GM12878 (cell line): ENCODE measurements around the gene RESP18. TPM values are rescaled to one million over a fixed set of nuclear protein-coding genes. Genes with fewer than 3 reads are reported as not detected.
A peak's percentile ranks its signal among the peaks of the same experiment; 100 is the strongest.

Experiments used
- ATAC-seq: fragments of 200-7000 bp; cut with Tn5 transposase; 3 replicates; pipeline ENCODE4 v1.9.1; 2020; ENCODE audit warnings: mild to moderate bottlenecking, moderate library complexity
- BruUV-seq: library from RNA; stranded (reverse); fragments of 400-500 nt; replicated peaks from 2 replicates; lab custom pipeline; 2021; lab: Mats Ljungman, UMichigan
- CTCF ChIA-PET: fragments of 300-600 bp; sonication (Branson Sonifier 250); formaldehyde crosslinking; extraction: SDS; loops from one replicate; lab custom pipeline; 2021; ENCODE audit warnings: inconsistent platforms; lab: Yijun Ruan, JAX
- POLR2A ChIA-PET: fragments of 350-600 bp; formaldehyde crosslinking; extraction: SDS; loops from one replicate; lab custom pipeline; 2021; ENCODE audit warnings: inconsistent platforms; lab: Charles Lee
- RAD21 ChIA-PET: fragments of 300-600 bp; sonication (Branson Sonifier 250); formaldehyde crosslinking; loops from one replicate; lab custom pipeline; 2023; ENCODE audit warnings: antibody characterized with exemption; ENCODE audit not compliant: unreplicated experiment; lab: Charles Lee
- SMC1A ChIA-PET: fragments of 300-600 bp; sonication (Branson Sonifier 250); formaldehyde crosslinking; loops from one replicate; lab custom pipeline; 2023; ENCODE audit not compliant: unreplicated experiment, uncharacterized antibody; lab: Charles Lee
- DNase-seq: peaks from one replicate; pipeline ENCODE4 v3.0.0-alpha.2; 2011; ENCODE audit warnings: low read depth, low spot score
- FAIRE-seq: peaks from 3 replicates; lab custom pipeline; 2011; peaks lifted over from hg19 to GRCh38; lab: Jason Lieb, UNC
- H2AFZ ChIP-seq: 2 replicates; pipeline ENCODE4 v1.6.0; 2011; ENCODE audit warnings: low read depth, low read length, control low read depth; ENCODE audit not compliant: control insufficient read depth
- H3K27ac ChIP-seq: 2 replicates; pipeline ENCODE4 v1.5.1; 2011; ENCODE audit warnings: control low read depth; ENCODE audit not compliant: control insufficient read depth, insufficient read depth
- H3K27me3 ChIP-seq, 2 experiments: replicated peaks in 1 of 2; 2 replicates each; pipeline versions ENCODE4 v1.6.0 to v1.6.1; 2011; ENCODE audit warnings: low read length in 1 of 2; ENCODE audit not compliant: control insufficient read depth in 2 of 2, insufficient read depth in 2 of 2
- H3K36me3 ChIP-seq, 2 experiments: 2 replicates each; pipeline ENCODE4 v1.5.1; 2011; ENCODE audit warnings: low read length in 1 of 2; ENCODE audit not compliant: control insufficient read depth in 2 of 2, insufficient read depth in 2 of 2
- H3K4me1 ChIP-seq: 2 replicates; pipeline ENCODE4 v1.6.1; 2011; ENCODE audit warnings: mild to moderate bottlenecking, low read length, moderate library complexity, mixed read lengths; ENCODE audit not compliant: control insufficient read depth, insufficient read depth
- H3K4me2 ChIP-seq: 2 replicates; pipeline ENCODE4 v1.6.0; 2011; ENCODE audit warnings: control low read depth; ENCODE audit not compliant: control insufficient read depth, insufficient read depth
- H3K4me3 ChIP-seq: fragments of 200-600 bp; sonication (generic); 2 replicates; pipeline ENCODE4 v1.5.1; 2016
- H3K79me2 ChIP-seq: 2 replicates; pipeline ENCODE4 v1.6.0; 2011; ENCODE audit warnings: low read length; ENCODE audit not compliant: control insufficient read depth, insufficient read depth
- H3K9ac ChIP-seq: 2 replicates; pipeline ENCODE4 v1.8.0; 2011; ENCODE audit warnings: low read length, control low read depth, mixed read lengths; ENCODE audit not compliant: control insufficient read depth, insufficient read depth
- H3K9me3 ChIP-seq: replicated peaks from 3 replicates; pipeline ENCODE4 v1.5.1; 2011; ENCODE audit warnings: mild to moderate bottlenecking, low read length; ENCODE audit not compliant: control insufficient read depth, insufficient read depth
- H4K20me1 ChIP-seq: 2 replicates; pipeline ENCODE4 v1.6.0; 2011; ENCODE audit not compliant: control insufficient read depth, insufficient read depth
- CTCF ChIP-seq, 3 experiments: IDR thresholded peaks in 2 of 3; conservative IDR thresholded peaks in 1 of 3; 2 replicates each; pipeline ENCODE4 v1.5.1; 2011; ENCODE audit warnings: low read depth in 3 of 3, low read length in 3 of 3, mild to moderate bottlenecking in 3 of 3, control low read depth in 2 of 3, moderate library complexity in 2 of 3, inconsistent platforms in 1 of 3, mixed read lengths in 1 of 3; ENCODE audit not compliant: control insufficient read depth in 2 of 3, insufficient read depth in 1 of 3; ENCODE audit errors: extremely low read depth in 1 of 3
- HDGF ChIP-seq: fragments of 450-650 bp; IDR thresholded peaks from 2 replicates; pipeline ENCODE4 v1.6.1; 2016; ENCODE audit warnings: antibody characterized with exemption
- MTA3 ChIP-seq: IDR thresholded peaks from 2 replicates; pipeline ENCODE4 v1.6.1; 2012; ENCODE audit warnings: low read length, inconsistent platforms, borderline replicate concordance
- NBN ChIP-seq: fragments of 450-650 bp; IDR thresholded peaks from 2 replicates; pipeline ENCODE4 v1.6.1; 2016
- PKNOX1 ChIP-seq: fragments of 450-650 bp; IDR thresholded peaks from 2 replicates; pipeline ENCODE4 v1.6.1; 2016; ENCODE audit warnings: mild to moderate bottlenecking
- POU2F2 ChIP-seq: IDR thresholded peaks from 3 replicates; pipeline ENCODE4 v1.6.1; 2011; ENCODE audit warnings: low read depth, mild to moderate bottlenecking, low read length, borderline replicate concordance
- RAD21 ChIP-seq: IDR thresholded peaks from 2 replicates; pipeline ENCODE4 v1.6.1; 2011; ENCODE audit warnings: mild to moderate bottlenecking, low read depth, low read length, moderate library complexity; ENCODE audit not compliant: insufficient read depth
- RELA ChIP-seq: fragments of 450-650 bp; IDR thresholded peaks from 2 replicates; pipeline ENCODE4 v1.8.0; 2014; ENCODE audit warnings: borderline replicate concordance; ENCODE audit not compliant: partially characterized antibody
- SMC3 ChIP-seq: IDR thresholded peaks from 2 replicates; pipeline ENCODE4 v1.6.1; 2011; ENCODE audit warnings: low read length, improper control_type of control experiment, borderline replicate concordance
- SP1 ChIP-seq: IDR thresholded peaks from one replicate; pipeline ENCODE4 v1.6.1; 2011; ENCODE audit warnings: low read depth, low read length
- ZBED1 ChIP-seq: IDR thresholded peaks from 2 replicates; pipeline ENCODE4 v1.6.1; 2016; ENCODE audit warnings: borderline replicate concordance
- WGBS: methylation state at CpG from one replicate; pipeline ENCODE4 v1.1.6; 2016; ENCODE audit warnings: low lambda C conversion rate; ENCODE audit not compliant: insufficient replicate concordance, insufficient coverage; ENCODE audit errors: missing lambda C conversion rate; 5-methylcytosine and 5-hydroxymethylcytosine counted together
- in situ Hi-C: fragments of 300-500 bp; cut with MboI; formaldehyde crosslinking; loops from 9 replicates; pipeline ENCODE4 v1.14.3; 2018; ENCODE audit warnings: mixed read lengths
- intact Hi-C: fragments of 100-400 bp; cut with micrococcal nuclease; formaldehyde crosslinking; loops from one replicate; pipeline ENCODE4 v1.14.2; 2022; ENCODE audit not compliant: unreplicated experiment
- polyA plus RNA-seq, 11 experiments: library from polyadenylated mRNA; depleted of rRNA in 4 of 11; unstranded in 6 of 11; stranded (reverse) in 5 of 11; fragments of >200 nt; fragmentation: Nextera tagmentation in 4 of 11; fragmentation: Illumina TruSeq in 1 of 11; extraction: Ambion mirVana in 4 of 11; extraction: Trizol in 1 of 11; gene quantifications; 1 replicate in 1 of 11; 2 replicates in 10 of 11; pipeline versions ENCODE4 v1.2.1 to v1.2.3, GENCODE V29; 2011 to 2016; ENCODE audit warnings: inconsistent platforms in 2 of 11, missing spikeins in 2 of 11, low read depth in 1 of 11
- total RNA-seq, 4 experiments: library from RNA; depleted of rRNA in 3 of 4; stranded (reverse); fragments of >200 nt in 3 of 4; fragmentation: Illumina TruSeq in 1 of 4; extraction: Trizol in 1 of 4; gene quantifications; 2 replicates each; pipeline versions ENCODE4 v1.2.1 to v1.2.3, GENCODE V29; 2013 to 2021
- TF ChIP-seq, protein P1 (sequence below): fragments of 450-650 bp; IDR thresholded peaks from 2 replicates; pipeline ENCODE4 v1.6.1; 2018; ENCODE audit warnings: mild to moderate bottlenecking, low read depth, moderate library complexity; ENCODE audit not compliant: partially characterized antibody
- TF ChIP-seq, protein P2 (sequence below): IDR thresholded peaks from 2 replicates; pipeline ENCODE4 v1.6.1; 2012; ENCODE audit warnings: mild to moderate bottlenecking, low read depth, low read length

The RESP18 gene
- total and polyA plus RNA-seq, 10 of the 15 experiments (the other 5 are each of a cell fraction or from before 2014, with no cell fraction given), result not detected

DNA sequence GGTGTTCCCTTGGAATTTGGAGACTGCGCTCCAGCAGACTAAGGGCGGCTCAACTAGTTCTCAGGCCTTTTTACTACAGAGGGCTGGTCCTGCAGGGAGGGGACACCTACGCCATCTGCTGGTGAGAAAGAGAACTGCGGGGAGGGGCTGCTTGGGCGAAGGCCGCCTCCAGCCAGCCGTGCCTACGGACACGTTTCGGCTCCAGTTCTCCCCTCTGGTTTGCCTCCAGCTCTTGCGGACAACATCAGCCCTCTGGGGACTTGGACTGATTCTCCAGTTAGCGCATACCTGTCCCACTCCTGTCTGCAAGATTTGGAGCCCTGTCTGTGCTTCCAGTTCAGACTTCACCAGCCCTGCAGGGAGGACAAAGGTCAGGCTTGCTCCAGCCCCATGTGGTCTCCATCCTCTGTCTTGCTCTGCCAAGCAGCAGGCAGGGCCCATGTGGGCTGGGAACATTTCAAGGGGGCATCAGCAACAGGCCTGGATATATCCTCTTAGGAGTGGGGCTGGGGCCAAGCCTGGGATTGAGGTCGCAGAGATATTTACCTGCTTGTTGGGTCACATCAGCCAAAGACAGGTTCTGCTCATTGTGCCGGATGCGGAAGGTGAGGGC is 33.7 kb downstream of the RESP18 start:
- Histone ChIP-seq H3K4me3 (no peak overlapping the region), H2AFZ (peak overlapping the region; percentile 90), H4K20me1 (no peaks in the 10 kb centered on the region), H3K4me2 (peak overlapping the region; percentile 46), H3K36me3 (no peaks in the 10 kb centered on the region), H3K9me3 (no peaks in the 10 kb centered on the region), H3K4me1 (peaks cover 8% of the 10 kb centered on the region), H3K27me3 (peaks cover 2 to 5% of the 10 kb centered on the region in 2 experiments; a peak in 1 of 4 replicates), H3K79me2 (no peaks in the 10 kb centered on the region), H3K27ac (no peak overlapping the region), H3K9ac (no peak overlapping the region)
- ChIA-PET RAD21 (interaction anchor here (0.8 to 3.9 kb wide), 9 partner anchors 20 to 145 kb away, joined by 3 to 22 read pairs (median 4); partner anchors contain the start of genes ANKZF1, ATG9A, DNAJB2 and NHEJ1), SMC1A (interaction anchor here (1.0 to 5.8 kb wide), 5 partner anchors 36 to 145 kb away, joined by 3 to 36 read pairs (median 5); partner anchors contain the start of genes CNPPD1 and NHEJ1), POLR2A (interaction anchor here (0.6 to 2.1 kb wide), 3 partner anchors 118 to 139 kb away, joined by 3 to 8 read pairs (median 5); no protein-coding TSS in a partner anchor), CTCF (interaction anchor here (0.7 to 10.9 kb wide), 20 partner anchors 17 to 302 kb away, joined by 3 to 208 read pairs (median 4); partner anchors contain the start of genes CNPPD1, DNAJB2, NHEJ1 and SLC23A3)
- BruUV-seq, result no TSS peak
- in situ Hi-C loops (loop anchor here (5.0 kb wide), 2 partner anchors 142 to 242 kb away; no protein-coding TSS in a partner anchor), intact Hi-C loops (loop anchor here (1.0 to 5.0 kb wide), 3 partner anchors 122 to 242 kb away; partner anchors contain the start of genes CNPPD1, NHEJ1 and RETREG2)
- DNase-seq, result peak; percentile 32
- peak; percentile 93 for FAIRE-seq
- ATAC-seq, result peak; percentile 78
- WGBS, result 11% methylated on average over 15 of the region's 15 CpGs
- TF ChIP-seq RELA (no peak), ZBED1 (no peak), NBN (0 out of 2 replicates have a peak, but pooled peaks have one; percentile 25), RAD21 (peak; percentile 76), MTA3 (no peak), POU2F2 (peak; percentile 22; the same call in 1 of the 3 replicates), CTCF (IDR thresholded peaks at IDR 0.05 in 2 of 3, conservative IDR thresholded peaks at IDR 0.05 in 1 of 3; ENCODE audit: control insufficient read depth in 2 of 3, extremely low read depth in 1 of 3, insufficient read depth in 1 of 3, low read depth in 3 of 3, low read length in 3 of 3) (peak; percentile 98 to 99 (median 99); a peak in 5 of 6 replicates), PKNOX1 (no peak), SMC3 (peak; percentile 91), HDGF (no peak), SP1 (peak; percentile 33)
- TF ChIP-seq, protein P1, sequence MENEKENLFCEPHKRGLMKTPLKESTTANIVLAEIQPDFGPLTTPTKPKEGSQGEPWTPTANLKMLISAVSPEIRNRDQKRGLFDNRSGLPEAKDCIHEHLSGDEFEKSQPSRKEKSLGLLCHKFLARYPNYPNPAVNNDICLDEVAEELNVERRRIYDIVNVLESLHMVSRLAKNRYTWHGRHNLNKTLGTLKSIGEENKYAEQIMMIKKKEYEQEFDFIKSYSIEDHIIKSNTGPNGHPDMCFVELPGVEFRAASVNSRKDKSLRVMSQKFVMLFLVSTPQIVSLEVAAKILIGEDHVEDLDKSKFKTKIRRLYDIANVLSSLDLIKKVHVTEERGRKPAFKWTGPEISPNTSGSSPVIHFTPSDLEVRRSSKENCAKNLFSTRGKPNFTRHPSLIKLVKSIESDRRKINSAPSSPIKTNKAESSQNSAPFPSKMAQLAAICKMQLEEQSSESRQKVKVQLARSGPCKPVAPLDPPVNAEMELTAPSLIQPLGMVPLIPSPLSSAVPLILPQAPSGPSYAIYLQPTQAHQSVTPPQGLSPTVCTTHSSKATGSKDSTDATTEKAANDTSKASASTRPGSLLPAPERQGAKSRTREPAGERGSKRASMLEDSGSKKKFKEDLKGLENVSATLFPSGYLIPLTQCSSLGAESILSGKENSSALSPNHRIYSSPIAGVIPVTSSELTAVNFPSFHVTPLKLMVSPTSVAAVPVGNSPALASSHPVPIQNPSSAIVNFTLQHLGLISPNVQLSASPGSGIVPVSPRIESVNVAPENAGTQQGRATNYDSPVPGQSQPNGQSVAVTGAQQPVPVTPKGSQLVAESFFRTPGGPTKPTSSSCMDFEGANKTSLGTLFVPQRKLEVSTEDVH, result no peak
- TF ChIP-seq, protein P2, sequence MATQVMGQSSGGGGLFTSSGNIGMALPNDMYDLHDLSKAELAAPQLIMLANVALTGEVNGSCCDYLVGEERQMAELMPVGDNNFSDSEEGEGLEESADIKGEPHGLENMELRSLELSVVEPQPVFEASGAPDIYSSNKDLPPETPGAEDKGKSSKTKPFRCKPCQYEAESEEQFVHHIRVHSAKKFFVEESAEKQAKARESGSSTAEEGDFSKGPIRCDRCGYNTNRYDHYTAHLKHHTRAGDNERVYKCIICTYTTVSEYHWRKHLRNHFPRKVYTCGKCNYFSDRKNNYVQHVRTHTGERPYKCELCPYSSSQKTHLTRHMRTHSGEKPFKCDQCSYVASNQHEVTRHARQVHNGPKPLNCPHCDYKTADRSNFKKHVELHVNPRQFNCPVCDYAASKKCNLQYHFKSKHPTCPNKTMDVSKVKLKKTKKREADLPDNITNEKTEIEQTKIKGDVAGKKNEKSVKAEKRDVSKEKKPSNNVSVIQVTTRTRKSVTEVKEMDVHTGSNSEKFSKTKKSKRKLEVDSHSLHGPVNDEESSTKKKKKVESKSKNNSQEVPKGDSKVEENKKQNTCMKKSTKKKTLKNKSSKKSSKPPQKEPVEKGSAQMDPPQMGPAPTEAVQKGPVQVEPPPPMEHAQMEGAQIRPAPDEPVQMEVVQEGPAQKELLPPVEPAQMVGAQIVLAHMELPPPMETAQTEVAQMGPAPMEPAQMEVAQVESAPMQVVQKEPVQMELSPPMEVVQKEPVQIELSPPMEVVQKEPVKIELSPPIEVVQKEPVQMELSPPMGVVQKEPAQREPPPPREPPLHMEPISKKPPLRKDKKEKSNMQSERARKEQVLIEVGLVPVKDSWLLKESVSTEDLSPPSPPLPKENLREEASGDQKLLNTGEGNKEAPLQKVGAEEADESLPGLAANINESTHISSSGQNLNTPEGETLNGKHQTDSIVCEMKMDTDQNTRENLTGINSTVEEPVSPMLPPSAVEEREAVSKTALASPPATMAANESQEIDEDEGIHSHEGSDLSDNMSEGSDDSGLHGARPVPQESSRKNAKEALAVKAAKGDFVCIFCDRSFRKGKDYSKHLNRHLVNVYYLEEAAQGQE, result no peak
